K562 (cell line): ENCODE data around the gene GRM3. TPM values are rescaled to one million over a fixed set of nuclear protein-coding genes. Genes with fewer than 3 reads are reported as not detected.

Source experiments
- ATAC-seq: fragments of 200-7000 bp; cut with Tn5 transposase; 3 replicates; pipeline ENCODE4 v1.9.1; 2020; ENCODE audit warnings: moderate library complexity
- BruUV-seq: library from RNA; stranded (reverse); fragments of 400-500 nt; replicated peaks from 2 replicates; lab custom pipeline; 2021; lab: Mats Ljungman, UMichigan
- CTCF ChIA-PET: fragments of 300-600 bp; formaldehyde crosslinking; extraction: SDS; loops from one replicate; lab custom pipeline; 2021; ENCODE audit warnings: low intra/inter-chr PET ratio; lab: Yijun Ruan, JAX
- POLR2A ChIA-PET: fragments of 300-600, 350-650 bp; sonication (Branson Sonifier 250); formaldehyde crosslinking; extraction: SDS; loops from one replicate; lab custom pipeline; 2021; ENCODE audit warnings: antibody characterized with exemption, inconsistent platforms; lab: Yijun Ruan, JAX
- DNase-seq, 4 experiments: peaks; one replicate each; pipeline versions ENCODE4 v3.0.0 to v3.0.0-alpha.2; 2011 to 2018; ENCODE audit warnings: low spot score in 3 of 4, mixed read lengths in 3 of 4; ENCODE audit errors: extremely low read depth in 1 of 4
- FAIRE-seq: peaks from 2 replicates; lab custom pipeline; 2011; peaks lifted over from hg19 to GRCh38; lab: Jason Lieb, UNC
- H2AFZ ChIP-seq: 2 replicates; pipeline ENCODE4 v1.6.0; 2011; ENCODE audit warnings: low read depth, low read length, control low read depth, inconsistent platforms
- H3K27ac ChIP-seq: fragments of 200-600 bp; 3 replicates; pipeline ENCODE4 v1.8.0; 2011; ENCODE audit warnings: low read depth, mild to moderate bottlenecking, control low read depth, inconsistent platforms, low read length, moderate library complexity, mixed read lengths; ENCODE audit errors: extremely low read depth
- H3K27me3 ChIP-seq, 2 experiments: fragments of 300-600 bp in 1 of 2; 2 replicates in 1 of 2; 3 replicates in 1 of 2; pipeline versions ENCODE4 v1.6.0 to v1.8.0; 2011; ENCODE audit warnings: inconsistent platforms in 2 of 2, low read length in 2 of 2, mild to moderate bottlenecking in 1 of 2, mixed read lengths in 1 of 2, moderate library complexity in 1 of 2; ENCODE audit not compliant: control insufficient read depth in 2 of 2, insufficient read depth in 2 of 2
- H3K36me3 ChIP-seq: fragments of 300-600 bp; 3 replicates; pipeline ENCODE4 v1.8.0; 2011; ENCODE audit warnings: mild to moderate bottlenecking, low read length, inconsistent platforms; ENCODE audit not compliant: control insufficient read depth, insufficient read depth
- H3K4me1 ChIP-seq, 2 experiments: fragments of 200-600 bp in 1 of 2; replicated peaks in 1 of 2; 2 replicates in 1 of 2; 3 replicates in 1 of 2; pipeline versions ENCODE4 v1.5.1 to v1.8.0; 2011; ENCODE audit warnings: inconsistent platforms in 2 of 2, low read length in 2 of 2, mild to moderate bottlenecking in 1 of 2, mixed read lengths in 1 of 2, moderate library complexity in 1 of 2; ENCODE audit not compliant: control insufficient read depth in 2 of 2, insufficient read depth in 2 of 2
- H3K4me2 ChIP-seq: 2 replicates; pipeline ENCODE4 v1.6.1; 2011; ENCODE audit warnings: low read length, control low read depth, inconsistent platforms, mixed read lengths; ENCODE audit not compliant: insufficient read depth
- H3K4me3 ChIP-seq: fragments of 200-600 bp; sonication (generic), shearing (Covaris generic); 2 replicates; pipeline ENCODE4 v1.5.1; 2016; ENCODE audit warnings: control low read depth, inconsistent platforms
- H3K79me2 ChIP-seq: fragments of 200-600 bp; 3 replicates; pipeline ENCODE4 v1.8.0; 2011; ENCODE audit warnings: low read length, inconsistent platforms; ENCODE audit not compliant: control insufficient read depth, insufficient read depth
- H3K9ac ChIP-seq, 2 experiments: 2 replicates each; pipeline versions ENCODE4 v1.6.0 to v1.6.1; 2011; ENCODE audit warnings: low read depth in 2 of 2, low read length in 2 of 2, control low read depth in 1 of 2, inconsistent platforms in 1 of 2, mild to moderate bottlenecking in 1 of 2, mixed read lengths in 1 of 2; ENCODE audit not compliant: insufficient read depth in 1 of 2
- H3K9me1 ChIP-seq: one replicate; pipeline ENCODE4 v1.6.0; 2011; ENCODE audit warnings: inconsistent platforms, mild to moderate bottlenecking, low read length, moderate library complexity; ENCODE audit not compliant: control insufficient read depth, insufficient read depth
- H3K9me3 ChIP-seq: replicated peaks from 2 replicates; pipeline ENCODE4 v1.5.1; 2011; ENCODE audit warnings: low read depth, low read length, inconsistent platforms; ENCODE audit not compliant: control insufficient read depth, insufficient read depth
- H4K20me1 ChIP-seq: replicated peaks from 2 replicates; pipeline ENCODE4 v1.6.1; 2011; ENCODE audit warnings: low read length, inconsistent platforms, mixed read lengths; ENCODE audit not compliant: control insufficient read depth, insufficient read depth
- HDGF ChIP-seq: fragments of 450-650 bp; IDR thresholded peaks from 2 replicates; pipeline ENCODE4 v1.6.1; 2016
- L3MBTL2 ChIP-seq: fragments of 450-650 bp; IDR thresholded peaks from 2 replicates; pipeline ENCODE4 v1.6.1; 2016; ENCODE audit warnings: mild to moderate bottlenecking, moderate library complexity
- SAP30 ChIP-seq: fragments of 200-600 bp; sonication (generic); IDR thresholded peaks from 2 replicates; pipeline ENCODE4 v1.6.1; 2012; ENCODE audit warnings: borderline replicate concordance, low read depth, mild to moderate bottlenecking, moderate library complexity, low read length, control low read depth, inconsistent platforms; ENCODE audit not compliant: insufficient read depth, poor library complexity, severe bottlenecking
- SRSF9 ChIP-seq: fragments of 200-400 bp; formaldehyde crosslinking; IDR thresholded peaks from 2 replicates; pipeline ENCODE4 v1.6.1; 2017; ENCODE audit warnings: low read depth, low read length, borderline replicate concordance
- TCFL5 ChIP-seq: fragments of 250-450 bp; sonication (Bioruptor Pico); conservative IDR thresholded peaks from 2 replicates; pipeline ENCODE4 v1.6.1; 2021; ENCODE audit warnings: mild to moderate bottlenecking, moderate library complexity, matching md5 sums
- THRAP3 ChIP-seq: fragments of 450-650 bp; IDR thresholded peaks from 2 replicates; pipeline ENCODE4 v1.6.1; 2016; ENCODE audit warnings: mild to moderate bottlenecking, inconsistent platforms, borderline replicate concordance
- ZNF197 ChIP-seq: fragments of 200-800 bp; sonication (Bioruptor generic); IDR thresholded peaks from 2 replicates; pipeline ENCODE4 v1.6.1; 2016; ENCODE audit warnings: low read depth, missing genetic modification characterization, missing compliant biosample characterization
- ZNF316 ChIP-seq: fragments of 450-650 bp; IDR thresholded peaks from 2 replicates; pipeline ENCODE4 v1.6.1; 2016
- ZNF830 ChIP-seq: fragments of 250-450 bp; sonication (Bioruptor Pico); IDR thresholded peaks from 2 replicates; pipeline ENCODE4 v1.5.0; 2021; ENCODE audit warnings: mild to moderate bottlenecking
- WGBS: fragments of 100-300 bp; shearing (Covaris generic); methylation state at CpG from one replicate; pipeline ENCODE4 v1.1.6; 2016; ENCODE audit warnings: low coverage, mixed read lengths; ENCODE audit not compliant: insufficient coverage; ENCODE audit errors: missing lambda C conversion rate; 5-methylcytosine and 5-hydroxymethylcytosine counted together
- in situ Hi-C: fragments of 300-500 bp; cut with MboI; formaldehyde crosslinking; loops from 4 replicates; pipeline ENCODE4 v1.15.0; 2018; ENCODE audit warnings: inconsistent platforms, mixed read lengths
- intact Hi-C: fragments of 100-400 bp; cut with micrococcal nuclease; formaldehyde crosslinking; loops from 2 replicates; pipeline ENCODE4 v1.14.2; 2022
- polyA plus RNA-seq, 8 experiments: library from polyadenylated mRNA; depleted of rRNA in 4 of 8; stranded (reverse) in 5 of 8; unstranded in 3 of 8; fragments of >200 nt; fragmentation: Nextera tagmentation in 2 of 8; fragmentation: Illumina TruSeq in 1 of 8; extraction: Ambion mirVana in 2 of 8; extraction: Trizol in 1 of 8; gene quantifications; 2 replicates each; pipeline versions ENCODE4 v1.2.1 to v1.2.3, GENCODE V29; 2011 to 2014; ENCODE audit warnings: inconsistent platforms in 1 of 8, missing spikeins in 1 of 8
- total RNA-seq, 7 experiments: library from RNA; depleted of rRNA in 6 of 7; stranded (reverse); fragments of >200 nt in 6 of 7; fragmentation: Illumina TruSeq in 2 of 7; extraction: Trizol in 2 of 7; gene quantifications; 2 replicates each; pipeline versions ENCODE4 v1.2.1 to v1.2.3, GENCODE V29; 2011 to 2021; ENCODE audit warnings: low replicate concordance in 1 of 7
- TF ChIP-seq, protein P1 (sequence below): fragments of 200-800 bp; sonication (Bioruptor generic); IDR thresholded peaks from 2 replicates; pipeline ENCODE4 v1.6.1; 2017; ENCODE audit warnings: missing genetic modification characterization, missing compliant biosample characterization
- TF ChIP-seq, protein P2 (sequence below): sonication (generic); formaldehyde crosslinking; IDR thresholded peaks from 2 replicates; pipeline ENCODE4 v1.8.1; 2023; ENCODE audit warnings: mild to moderate bottlenecking, missing genetic modification reagents
- TF ChIP-seq, protein P3 (sequence below): sonication (generic); formaldehyde crosslinking; IDR thresholded peaks from 2 replicates; pipeline ENCODE4 v1.8.0; 2022; ENCODE audit warnings: mild to moderate bottlenecking, missing genetic modification reagents

GRM3 gene
- total and polyA plus RNA-seq, 9 of the 15 experiments (the other 6 are each of a cell fraction or from before 2014, with no cell fraction given), result 0.03 to 0.08 (median 0.03) TPM; not detected in 6

DNA sequence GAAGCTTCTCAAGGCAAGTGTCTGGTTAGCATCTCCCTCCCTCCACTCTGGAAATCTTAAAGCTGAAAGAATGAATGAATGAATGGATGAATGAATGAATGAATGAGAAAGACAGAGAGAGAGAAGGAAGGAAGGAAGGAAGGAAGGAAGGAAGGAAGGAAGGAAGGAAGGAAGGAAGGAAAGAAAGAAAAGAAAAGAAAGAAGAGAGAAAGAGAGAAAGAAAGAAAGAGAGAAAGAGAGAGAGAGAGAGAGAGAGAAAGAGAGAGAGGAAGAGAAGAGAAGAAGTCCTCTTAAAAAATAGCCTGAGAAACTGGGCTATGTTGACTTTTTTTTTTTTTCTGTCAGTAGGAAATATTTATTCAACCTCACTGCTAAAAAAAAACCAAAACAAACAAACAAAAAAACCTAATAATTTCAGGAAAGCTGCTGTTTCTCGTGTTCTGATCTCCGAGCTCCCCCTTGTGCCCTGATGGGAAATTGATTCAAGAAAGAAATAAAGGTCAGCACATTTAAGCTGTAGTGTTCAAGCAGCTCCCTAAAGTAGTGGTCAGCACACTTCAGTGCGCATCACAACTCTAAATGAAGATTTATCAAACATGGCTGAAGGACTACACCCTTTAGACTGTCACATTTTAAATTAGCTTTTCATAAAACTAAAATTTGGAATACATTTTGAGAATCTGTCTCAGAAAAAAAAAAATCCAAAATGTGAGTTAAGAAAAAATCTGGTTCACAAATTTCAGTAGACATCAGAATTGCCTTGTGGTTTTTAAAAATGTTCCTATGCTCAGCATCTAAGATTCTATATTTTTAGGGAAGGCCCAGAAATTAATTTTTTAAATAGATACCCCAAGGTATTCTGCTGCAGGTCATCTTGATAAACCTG, 261.5 kb downstream of the GRM3 start:
- ATAC-seq (peak; percentile 86), DNase-seq (peak; percentile 20 to 50 (median 29)), FAIRE-seq (peak; percentile 48)
- Histone ChIP-seq H3K27ac (no peak overlapping the region), H3K4me3 (no peak overlapping the region), H3K36me3 (peaks cover 18% of the 10 kb centered on the region; the same call in 1 of the 3 replicates), H3K27me3 (no peaks in the 10 kb centered on the region), H3K9ac (no peak overlapping the region), H3K9me3 (no peaks in the 10 kb centered on the region), H2AFZ (no peak overlapping the region), H4K20me1 (no peaks in the 10 kb centered on the region), H3K4me2 (no peak overlapping the region), H3K79me2 (no peaks in the 10 kb centered on the region), H3K9me1 (no peaks in the 10 kb centered on the region), H3K4me1 (no peaks in the 10 kb centered on the region)
- WGBS, result 23% methylated on average over 3 of the region's 3 CpGs
- in situ Hi-C loops, result loop anchor here (25.0 kb wide), 1 partner anchor 507 kb away; no protein-coding TSS in a partner anchor
- CTCF ChIA-PET, result interaction anchor here (0.6 to 0.8 kb wide), 5 partner anchors 14 to 1878 kb away, joined by 3 to 8 read pairs (median 5); no protein-coding TSS in a partner anchor
- BruUV-seq, result no TSS peak
- intact Hi-C loops, result loop anchor here (2.0 to 10.0 kb wide), 3 partner anchors 310 to 1014 kb away; no protein-coding TSS in a partner anchor
- POLR2A ChIA-PET, result interaction anchor here (0.6 to 0.7 kb wide), 3 partner anchors 50 to 452 kb away, joined by 3 read pairs; partner anchors contain the start of gene DMTF1
- TF ChIP-seq L3MBTL2, result no peak
- peak; percentile 78 for TF ChIP-seq ZNF316
- TF ChIP-seq, protein P1, sequence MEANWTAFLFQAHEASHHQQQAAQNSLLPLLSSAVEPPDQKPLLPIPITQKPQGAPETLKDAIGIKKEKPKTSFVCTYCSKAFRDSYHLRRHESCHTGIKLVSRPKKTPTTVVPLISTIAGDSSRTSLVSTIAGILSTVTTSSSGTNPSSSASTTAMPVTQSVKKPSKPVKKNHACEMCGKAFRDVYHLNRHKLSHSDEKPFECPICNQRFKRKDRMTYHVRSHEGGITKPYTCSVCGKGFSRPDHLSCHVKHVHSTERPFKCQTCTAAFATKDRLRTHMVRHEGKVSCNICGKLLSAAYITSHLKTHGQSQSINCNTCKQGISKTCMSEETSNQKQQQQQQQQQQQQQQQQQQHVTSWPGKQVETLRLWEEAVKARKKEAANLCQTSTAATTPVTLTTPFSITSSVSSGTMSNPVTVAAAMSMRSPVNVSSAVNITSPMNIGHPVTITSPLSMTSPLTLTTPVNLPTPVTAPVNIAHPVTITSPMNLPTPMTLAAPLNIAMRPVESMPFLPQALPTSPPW (CRISPR knock-in tag), result no peak
- no peak for TF ChIP-seq SAP30
- TF ChIP-seq HDGF, result no peak
- TF ChIP-seq, protein P2, sequence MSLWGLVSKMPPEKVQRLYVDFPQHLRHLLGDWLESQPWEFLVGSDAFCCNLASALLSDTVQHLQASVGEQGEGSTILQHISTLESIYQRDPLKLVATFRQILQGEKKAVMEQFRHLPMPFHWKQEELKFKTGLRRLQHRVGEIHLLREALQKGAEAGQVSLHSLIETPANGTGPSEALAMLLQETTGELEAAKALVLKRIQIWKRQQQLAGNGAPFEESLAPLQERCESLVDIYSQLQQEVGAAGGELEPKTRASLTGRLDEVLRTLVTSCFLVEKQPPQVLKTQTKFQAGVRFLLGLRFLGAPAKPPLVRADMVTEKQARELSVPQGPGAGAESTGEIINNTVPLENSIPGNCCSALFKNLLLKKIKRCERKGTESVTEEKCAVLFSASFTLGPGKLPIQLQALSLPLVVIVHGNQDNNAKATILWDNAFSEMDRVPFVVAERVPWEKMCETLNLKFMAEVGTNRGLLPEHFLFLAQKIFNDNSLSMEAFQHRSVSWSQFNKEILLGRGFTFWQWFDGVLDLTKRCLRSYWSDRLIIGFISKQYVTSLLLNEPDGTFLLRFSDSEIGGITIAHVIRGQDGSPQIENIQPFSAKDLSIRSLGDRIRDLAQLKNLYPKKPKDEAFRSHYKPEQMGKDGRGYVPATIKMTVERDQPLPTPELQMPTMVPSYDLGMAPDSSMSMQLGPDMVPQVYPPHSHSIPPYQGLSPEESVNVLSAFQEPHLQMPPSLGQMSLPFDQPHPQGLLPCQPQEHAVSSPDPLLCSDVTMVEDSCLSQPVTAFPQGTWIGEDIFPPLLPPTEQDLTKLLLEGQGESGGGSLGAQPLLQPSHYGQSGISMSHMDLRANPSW (CRISPR knock-in tag), result no peak
- TF ChIP-seq TCFL5 (CRISPR knock-in tag), result no peak
- no peak for TF ChIP-seq ZNF830
- TF ChIP-seq, protein P3, sequence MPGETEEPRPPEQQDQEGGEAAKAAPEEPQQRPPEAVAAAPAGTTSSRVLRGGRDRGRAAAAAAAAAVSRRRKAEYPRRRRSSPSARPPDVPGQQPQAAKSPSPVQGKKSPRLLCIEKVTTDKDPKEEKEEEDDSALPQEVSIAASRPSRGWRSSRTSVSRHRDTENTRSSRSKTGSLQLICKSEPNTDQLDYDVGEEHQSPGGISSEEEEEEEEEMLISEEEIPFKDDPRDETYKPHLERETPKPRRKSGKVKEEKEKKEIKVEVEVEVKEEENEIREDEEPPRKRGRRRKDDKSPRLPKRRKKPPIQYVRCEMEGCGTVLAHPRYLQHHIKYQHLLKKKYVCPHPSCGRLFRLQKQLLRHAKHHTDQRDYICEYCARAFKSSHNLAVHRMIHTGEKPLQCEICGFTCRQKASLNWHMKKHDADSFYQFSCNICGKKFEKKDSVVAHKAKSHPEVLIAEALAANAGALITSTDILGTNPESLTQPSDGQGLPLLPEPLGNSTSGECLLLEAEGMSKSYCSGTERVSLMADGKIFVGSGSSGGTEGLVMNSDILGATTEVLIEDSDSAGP, result no peak
- no peak for TF ChIP-seq ZNF197 (CRISPR knock-in tag)
- TF ChIP-seq THRAP3, result peak; percentile 84
- TF ChIP-seq SRSF9, result no peak
